Cardiac fibroblast (primary cell): ENCODE results near the gene CYB5RL.

Source experiments
- DNase-seq, 2 donors: peaks; one replicate each; pipeline versions ENCODE4 v3.0.0 to v3.0.0-alpha.2; 2010; ENCODE audit warnings: low read depth in 2 of 2
- H3K4me3 ChIP-seq, 2 donors: replicated peaks in 1 of 2; 1 replicate in 1 of 2; 2 replicates in 1 of 2; pipeline ENCODE4 v1.5.1; 2011; ENCODE audit warnings: low read depth in 2 of 2, low read length in 2 of 2, mild to moderate bottlenecking in 2 of 2, moderate library complexity in 1 of 2
- TF ChIP-seq, protein P1 (sequence below): IDR thresholded peaks from one replicate; pipeline ENCODE4 v1.5.1; 2011; ENCODE audit warnings: low read depth, mild to moderate bottlenecking, low read length, inconsistent platforms

CYB5RL gene

DNA sequence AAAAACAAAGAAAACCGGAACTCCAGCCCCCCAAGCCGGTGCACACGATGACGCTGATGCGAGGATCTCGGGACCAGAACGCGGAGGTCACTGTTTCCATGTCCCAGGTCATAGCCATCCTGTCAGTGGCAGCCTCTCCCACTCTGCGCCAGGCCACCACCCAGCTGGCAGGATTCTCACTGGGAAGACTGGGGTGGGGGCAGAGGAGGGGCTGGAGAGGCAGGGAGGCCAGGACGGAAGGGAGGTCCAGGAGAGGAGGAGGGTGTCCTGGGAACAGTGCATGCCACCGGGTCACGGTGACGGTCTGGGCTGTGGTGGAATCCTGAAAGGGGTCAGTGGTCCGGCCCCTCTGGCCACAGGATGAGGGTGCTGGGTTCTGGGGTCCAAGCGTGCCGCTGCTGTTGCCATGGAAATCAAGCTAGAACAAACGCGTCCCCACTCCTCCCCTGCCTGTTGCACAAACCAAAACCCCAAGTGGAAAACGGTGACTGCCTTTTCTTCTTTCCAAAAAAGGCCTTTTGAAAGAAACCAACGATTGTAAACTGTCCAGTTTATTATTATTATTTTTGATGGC lies 26.2 kb upstream of the CYB5RL start:
- H3K4me3 ChIP-seq = no peak overlapping the region
- DNase-seq = no peak
- TF ChIP-seq, protein P1, sequence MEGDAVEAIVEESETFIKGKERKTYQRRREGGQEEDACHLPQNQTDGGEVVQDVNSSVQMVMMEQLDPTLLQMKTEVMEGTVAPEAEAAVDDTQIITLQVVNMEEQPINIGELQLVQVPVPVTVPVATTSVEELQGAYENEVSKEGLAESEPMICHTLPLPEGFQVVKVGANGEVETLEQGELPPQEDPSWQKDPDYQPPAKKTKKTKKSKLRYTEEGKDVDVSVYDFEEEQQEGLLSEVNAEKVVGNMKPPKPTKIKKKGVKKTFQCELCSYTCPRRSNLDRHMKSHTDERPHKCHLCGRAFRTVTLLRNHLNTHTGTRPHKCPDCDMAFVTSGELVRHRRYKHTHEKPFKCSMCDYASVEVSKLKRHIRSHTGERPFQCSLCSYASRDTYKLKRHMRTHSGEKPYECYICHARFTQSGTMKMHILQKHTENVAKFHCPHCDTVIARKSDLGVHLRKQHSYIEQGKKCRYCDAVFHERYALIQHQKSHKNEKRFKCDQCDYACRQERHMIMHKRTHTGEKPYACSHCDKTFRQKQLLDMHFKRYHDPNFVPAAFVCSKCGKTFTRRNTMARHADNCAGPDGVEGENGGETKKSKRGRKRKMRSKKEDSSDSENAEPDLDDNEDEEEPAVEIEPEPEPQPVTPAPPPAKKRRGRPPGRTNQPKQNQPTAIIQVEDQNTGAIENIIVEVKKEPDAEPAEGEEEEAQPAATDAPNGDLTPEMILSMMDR = no peak

GRCh38 chr1:54225378-54225777 lies 25.5 kb upstream of the CYB5RL start:
- no peak for DNase-seq
- H3K4me3 ChIP-seq = no peak overlapping the region
- TF ChIP-seq, protein P1 = no peak

DNA sequence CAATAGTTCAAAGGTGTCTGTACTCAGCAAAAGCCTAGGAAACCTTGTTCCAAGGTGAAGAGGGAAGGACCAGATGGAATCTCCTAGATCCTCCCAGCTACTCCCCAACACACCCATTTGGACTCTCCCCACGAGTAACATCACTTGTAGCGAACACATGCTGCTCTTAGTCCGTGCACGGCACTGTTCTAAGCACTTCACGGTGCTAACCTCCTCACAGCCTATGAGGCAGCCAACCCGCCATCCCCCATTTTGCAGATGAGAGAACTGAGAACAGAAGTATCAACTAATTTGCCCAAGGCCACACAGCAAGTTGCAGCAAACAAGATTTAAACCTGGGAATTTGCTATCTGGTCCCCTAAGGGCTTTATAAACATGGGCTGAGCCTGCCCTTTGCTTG lies 24.4 kb upstream of the CYB5RL start:
- DNase-seq = no peak
- TF ChIP-seq, protein P1 = no peak
- H3K4me3 ChIP-seq = no peak overlapping the region

DNA sequence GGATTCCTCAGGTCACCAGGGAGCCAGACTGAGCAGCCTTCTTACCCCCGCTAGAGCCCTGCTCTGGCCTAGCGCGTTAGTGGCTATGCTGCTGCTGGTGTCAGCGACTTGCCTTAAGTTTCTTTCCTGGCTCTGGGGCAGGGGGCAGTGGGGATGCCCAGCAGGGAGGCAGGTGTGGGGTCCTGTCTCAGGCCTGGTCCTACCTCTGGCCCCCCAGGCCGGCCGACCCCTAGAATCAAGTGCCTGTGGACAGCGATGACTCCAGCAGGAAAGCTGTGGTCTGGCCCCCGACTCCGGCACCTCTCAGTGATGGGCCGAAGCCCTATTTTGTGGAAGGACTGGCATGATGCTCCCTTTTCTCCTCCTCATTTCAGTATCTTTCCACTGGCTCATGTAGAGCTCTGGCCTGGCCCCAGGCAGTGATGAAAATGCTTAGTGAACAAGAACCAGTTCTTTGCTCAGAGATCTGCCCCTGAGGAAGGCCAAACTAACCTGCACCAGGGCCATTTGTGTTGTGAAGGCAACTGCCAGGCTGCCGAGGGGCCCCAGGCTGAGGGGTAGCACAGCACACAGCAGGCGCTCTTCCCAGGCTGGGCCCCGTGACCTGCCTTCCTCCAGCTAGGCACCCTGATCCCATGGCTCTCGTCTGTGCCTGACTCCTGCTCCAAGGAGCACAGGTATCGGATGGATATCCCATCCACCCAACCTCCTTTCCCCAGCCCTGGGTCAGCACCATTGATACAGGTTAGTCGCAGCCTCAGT lies 23.8 kb upstream of the CYB5RL start:
- TF ChIP-seq, protein P1 = no peak
- no peak overlapping the region for H3K4me3 ChIP-seq
- no peak for DNase-seq

DNA sequence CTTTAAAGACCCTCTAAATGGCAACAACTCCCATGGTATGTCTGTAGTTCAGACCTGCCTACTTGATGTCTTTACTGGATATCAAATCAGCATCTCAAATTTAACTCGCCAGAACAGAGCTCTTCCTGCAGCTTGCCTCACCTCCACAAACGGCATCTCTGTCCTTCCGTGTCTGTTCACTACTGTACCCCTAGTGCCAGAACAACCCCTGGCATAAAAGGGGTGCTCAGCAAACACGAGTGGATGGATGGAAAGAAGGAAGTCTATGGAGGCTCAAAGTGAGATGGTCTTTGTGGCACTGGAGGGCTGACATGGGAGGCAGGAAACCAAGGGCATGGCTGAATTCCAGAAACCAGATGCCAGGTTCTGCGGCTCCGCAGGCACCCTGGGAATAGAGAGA lies 22.9 kb upstream of the CYB5RL start:
- TF ChIP-seq, protein P1 = no peak
- no peak overlapping the region for H3K4me3 ChIP-seq
- DNase-seq = no peak

DNA sequence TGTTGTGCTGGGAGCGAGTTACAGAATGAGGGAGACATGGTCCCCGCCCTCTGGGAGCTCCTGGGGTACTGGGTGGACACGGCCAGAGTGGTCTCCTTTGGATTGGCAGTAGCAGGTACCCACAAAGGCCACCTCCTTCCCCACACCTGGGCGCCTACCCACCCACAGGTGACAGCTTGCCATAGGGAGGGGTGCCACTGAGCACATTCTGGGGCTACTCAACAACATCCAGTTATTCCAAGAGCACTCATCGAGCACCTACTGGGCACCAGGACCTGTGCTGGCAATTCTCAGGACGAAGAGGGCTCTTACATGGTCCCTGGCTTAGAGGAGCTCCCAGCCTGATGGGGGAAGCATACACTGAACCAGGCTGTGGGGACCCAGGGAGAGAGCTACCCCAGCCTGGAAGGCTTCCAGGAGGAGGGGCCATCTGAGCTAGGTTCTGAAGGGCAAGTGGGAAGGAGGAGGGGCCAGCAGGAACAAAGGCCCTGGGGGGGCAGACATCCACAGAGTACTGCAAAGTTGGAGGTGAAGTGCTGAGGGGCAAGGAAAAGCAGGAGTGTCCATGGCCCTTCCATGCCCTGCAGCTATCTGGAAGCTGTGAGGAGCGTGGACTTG lies 22.1 kb upstream of the CYB5RL start:
- no peak overlapping the region for H3K4me3 ChIP-seq
- DNase-seq = no peak
- TF ChIP-seq, protein P1 = no peak
